Measurements from ENCODE around the gene ZFAND3. TPM values are rescaled to one million over a fixed set of nuclear protein-coding genes. Genes with fewer than 3 reads are reported as not detected.
"Not testable (repeated sequence)": the region's sequence is repeated elsewhere in the genome, so short reads cannot be mapped to it uniquely, and the experiment has no call there.

ZFAND3 gene
- total RNA-seq, 1 experiment from 2014 or later, result 47.2 TPM

DNA sequence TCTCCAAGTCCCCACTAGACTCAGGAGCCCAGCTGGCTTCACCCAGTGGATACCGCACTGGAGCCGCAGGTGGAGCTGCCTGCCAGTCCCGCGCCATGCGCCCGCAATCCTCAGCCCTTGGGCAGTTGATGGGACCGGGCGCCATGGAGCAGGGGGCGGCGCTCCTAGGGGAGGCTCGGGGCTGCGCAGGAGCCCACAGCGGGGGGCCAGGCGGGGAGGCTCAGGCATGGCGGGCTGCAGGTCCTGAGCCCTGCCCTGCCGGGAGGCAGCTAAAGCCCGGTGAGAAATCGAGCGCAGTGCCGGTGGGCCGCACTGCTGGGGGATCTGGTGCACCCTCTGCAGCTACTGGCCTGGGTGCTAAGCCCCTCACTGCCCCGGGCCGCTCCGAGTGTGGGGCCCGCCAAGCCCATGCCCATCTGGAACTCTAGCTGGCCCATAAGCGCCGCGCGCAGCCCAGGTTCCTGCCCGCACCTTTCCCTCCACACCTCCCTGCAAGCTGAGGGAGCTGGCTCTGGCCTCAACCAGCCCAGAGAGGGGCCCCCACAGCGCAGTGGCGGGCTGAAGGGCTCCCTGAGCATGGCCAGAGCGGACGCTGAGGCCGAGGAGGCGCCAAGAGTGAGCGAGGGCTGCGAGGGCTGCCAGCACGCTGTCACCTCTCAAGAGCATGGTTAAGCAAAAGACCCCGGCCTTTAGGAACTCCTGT is 304.8 kb downstream of the ZFAND3 start:
- DNase-seq (ENCODE audit: low read depth, low spot score); H3K27ac ChIP-seq (ENCODE audit: low read depth, low read length); H3K36me3 ChIP-seq (ENCODE audit: control insufficient read depth in 1 of 2, insufficient read depth in 2 of 2, low read length in 2 of 2); BruUV-seq (replicated peaks); H2AFZ ChIP-seq (ENCODE audit: low read depth, low read length, poor library complexity, severe bottlenecking); CTCF ChIA-PET; POLR2A ChIA-PET; H3K9ac ChIP-seq (ENCODE audit: low read length); RAD21 ChIA-PET (ENCODE audit: low non-redundant PET in 1 of 2, low total read pairs in 2 of 2, uncharacterized antibody in 2 of 2, unreplicated experiment in 2 of 2); H3K4me2 ChIP-seq (ENCODE audit: low read length); H3K9me3 ChIP-seq (ENCODE audit: control insufficient read depth in 1 of 2, insufficient read depth in 1 of 2, low read depth in 1 of 2, low read length in 2 of 2); H4K20me1 ChIP-seq (ENCODE audit: insufficient read depth); H3K4me3 ChIP-seq (replicated peaks in 1 of 2; ENCODE audit: low read depth in 1 of 2, low read length in 2 of 2); H3K9me2 ChIP-seq (ENCODE audit: insufficient read depth); intact Hi-C loops (cut with micrococcal nuclease); H3K79me2 ChIP-seq (ENCODE audit: insufficient read depth, low read length); H3K4me1 ChIP-seq (ENCODE audit: control insufficient read depth in 1 of 2, insufficient read depth in 2 of 2, low read length in 2 of 2); H3K27me3 ChIP-seq (ENCODE audit: insufficient read depth, low read length); ATAC-seq: not testable (repeated sequence)

DNA sequence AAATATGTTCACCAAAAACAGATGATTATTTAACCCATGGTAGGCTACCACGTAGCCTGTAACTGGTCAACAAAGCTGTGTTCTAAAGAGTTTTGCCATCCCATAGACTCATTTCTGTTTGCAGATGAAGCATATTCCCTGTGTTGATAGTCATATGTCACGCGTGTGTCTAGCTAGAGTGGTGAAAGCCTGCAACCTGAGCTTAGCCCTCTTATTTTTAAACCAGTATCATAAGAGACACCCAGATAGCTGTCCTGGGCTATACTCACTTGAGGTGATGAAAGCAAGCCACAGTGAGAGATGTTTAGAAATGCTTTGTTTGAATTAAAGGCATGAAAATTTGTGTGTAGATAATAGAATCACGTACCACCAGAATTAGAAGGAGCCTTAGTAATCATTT is 307.8 kb downstream of the ZFAND3 start:
- no peak overlapping the region for H2AFZ ChIP-seq (ENCODE audit: low read depth, low read length, poor library complexity, severe bottlenecking)
- H3K36me3 ChIP-seq (ENCODE audit: control insufficient read depth in 1 of 2, insufficient read depth in 2 of 2, low read length in 2 of 2), result no peaks in the 10 kb centered on the region
- RAD21 ChIA-PET (ENCODE audit: low non-redundant PET in 1 of 2, low total read pairs in 2 of 2, uncharacterized antibody in 2 of 2, unreplicated experiment in 2 of 2), result no interaction called here
- DNase-seq (ENCODE audit: low read depth, low spot score) (no peak), ATAC-seq (no peak)
- no TSS peak for BruUV-seq (replicated peaks)
- 0 out of 2 replicates have a peak, but pooled peaks cover 3% of the 10 kb centered on the region for H3K79me2 ChIP-seq (ENCODE audit: insufficient read depth, low read length)
- no peaks in the 10 kb centered on the region for H3K27me3 ChIP-seq (ENCODE audit: insufficient read depth, low read length)
- POLR2A ChIA-PET, result no interaction called here
- CTCF ChIA-PET, result no interaction called here
- H3K9me3 ChIP-seq (ENCODE audit: control insufficient read depth in 1 of 2, insufficient read depth in 1 of 2, low read depth in 1 of 2, low read length in 2 of 2), result no peaks in the 10 kb centered on the region
- H3K4me1 ChIP-seq (ENCODE audit: control insufficient read depth in 1 of 2, insufficient read depth in 2 of 2, low read length in 2 of 2), result no peaks in the 10 kb centered on the region
- peaks cover 7% of the 10 kb centered on the region; the same call in 1 of the 2 replicates for H4K20me1 ChIP-seq (ENCODE audit: insufficient read depth)
- H3K27ac ChIP-seq (ENCODE audit: low read depth, low read length), result no peak overlapping the region
- no peak overlapping the region for H3K4me2 ChIP-seq (ENCODE audit: low read length)
- H3K9ac ChIP-seq (ENCODE audit: low read length), result no peak overlapping the region
- no peaks in the 10 kb centered on the region for H3K9me2 ChIP-seq (ENCODE audit: insufficient read depth)
- TF ChIP-seq ELF1 (IDR thresholded peaks at IDR 0.05; ENCODE audit: borderline replicate concordance, low read depth) (no peak), SRF (IDR thresholded peaks at IDR 0.05; ENCODE audit: low read depth) (no peak), SIN3A (IDR thresholded peaks at IDR 0.05; ENCODE audit: low read depth) (no peak), RAD21 (IDR thresholded peaks at IDR 0.05; ENCODE audit: low read depth) (no peak), YY1 (IDR thresholded peaks at IDR 0.05; ENCODE audit: extremely low read depth, insufficient replicate concordance, low read depth, low read length) (no peak)
- TF ChIP-seq, protein P1, sequence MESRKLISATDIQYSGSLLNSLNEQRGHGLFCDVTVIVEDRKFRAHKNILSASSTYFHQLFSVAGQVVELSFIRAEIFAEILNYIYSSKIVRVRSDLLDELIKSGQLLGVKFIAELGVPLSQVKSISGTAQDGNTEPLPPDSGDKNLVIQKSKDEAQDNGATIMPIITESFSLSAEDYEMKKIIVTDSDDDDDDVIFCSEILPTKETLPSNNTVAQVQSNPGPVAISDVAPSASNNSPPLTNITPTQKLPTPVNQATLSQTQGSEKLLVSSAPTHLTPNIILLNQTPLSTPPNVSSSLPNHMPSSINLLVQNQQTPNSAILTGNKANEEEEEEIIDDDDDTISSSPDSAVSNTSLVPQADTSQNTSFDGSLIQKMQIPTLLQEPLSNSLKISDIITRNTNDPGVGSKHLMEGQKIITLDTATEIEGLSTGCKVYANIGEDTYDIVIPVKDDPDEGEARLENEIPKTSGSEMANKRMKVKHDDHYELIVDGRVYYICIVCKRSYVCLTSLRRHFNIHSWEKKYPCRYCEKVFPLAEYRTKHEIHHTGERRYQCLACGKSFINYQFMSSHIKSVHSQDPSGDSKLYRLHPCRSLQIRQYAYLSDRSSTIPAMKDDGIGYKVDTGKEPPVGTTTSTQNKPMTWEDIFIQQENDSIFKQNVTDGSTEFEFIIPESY (IDR thresholded peaks at IDR 0.05; ENCODE audit: extremely low read depth, insufficient replicate concordance, low read length), result no peak
- H3K4me3 ChIP-seq (replicated peaks in 1 of 2; ENCODE audit: low read depth in 1 of 2, low read length in 2 of 2), result no peak overlapping the region
- intact Hi-C loops (cut with micrococcal nuclease), result no loop called here
